Measurements from ENCODE around the gene PTPN4. TPM values are rescaled to one million over a fixed set of nuclear protein-coding genes. Genes with fewer than 3 reads are reported as not detected.

Gene PTPN4
- total RNA-seq, 1 donor, result 19.5 TPM

- Histone ChIP-seq H2AFZ (ENCODE audit: low read length) (no peak overlapping the region), H3K27ac (ENCODE audit: low read depth, low read length) (no peak overlapping the region), H3K4me3 (ENCODE audit: insufficient read depth, low read length) (no peak overlapping the region), H3K36me3 (ENCODE audit: insufficient read depth, low read length) (no peaks in the 10 kb centered on the region), H3K79me2 (ENCODE audit: insufficient read depth, low read length) (peaks cover 4% of the 10 kb centered on the region), H3K4me2 (ENCODE audit: insufficient read depth, low read length) (no peak overlapping the region), H3K9me3 (ENCODE audit: low read depth, low read length) (no peaks in the 10 kb centered on the region), H3K4me1 (ENCODE audit: insufficient read depth, low read length) (no peaks in the 10 kb centered on the region), H4K20me1 (ENCODE audit: insufficient read depth, low read length) (peaks cover 9% of the 10 kb centered on the region), H3K27me3 (ENCODE audit: insufficient read depth, low read length) (no peaks in the 10 kb centered on the region)
- DNase-seq (ENCODE audit: insufficient read length, low spot score, missing footprints), result no peak
- no peak for TF ChIP-seq CTCF (IDR thresholded peaks at IDR 0.05; ENCODE audit: extremely low read depth, low read depth, low read length)
Observed at GRCh38 chr2:119772767-119773166, 13.0 kb downstream of the PTPN4 start.

DNA sequence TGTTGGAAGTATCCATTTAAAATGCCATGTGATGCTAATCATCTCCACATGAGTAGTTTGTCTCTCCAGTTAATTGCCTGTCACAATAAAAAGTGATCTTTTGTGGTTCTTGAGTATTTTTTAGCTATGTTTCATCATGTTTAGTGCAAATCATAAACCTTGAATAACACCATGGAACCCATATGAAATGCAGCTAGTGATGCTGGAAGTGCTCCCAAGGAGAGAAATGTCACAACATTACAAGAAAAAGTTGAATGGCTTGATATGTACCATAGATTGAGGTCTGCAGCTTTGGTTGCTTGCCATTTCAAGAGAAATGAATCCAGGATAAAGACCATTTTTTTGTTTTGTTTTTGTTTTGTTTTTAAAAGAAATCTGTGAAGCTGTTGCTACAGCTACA, 14.3 kb downstream of the PTPN4 start:
- no peaks in the 10 kb centered on the region for H3K9me3 ChIP-seq (ENCODE audit: low read depth, low read length)
- H4K20me1 ChIP-seq (ENCODE audit: insufficient read depth, low read length), result peaks cover 11% of the 10 kb centered on the region
- no peak overlapping the region for H3K27ac ChIP-seq (ENCODE audit: low read depth, low read length)
- no peaks in the 10 kb centered on the region for H3K27me3 ChIP-seq (ENCODE audit: insufficient read depth, low read length)
- no peak overlapping the region for H3K4me2 ChIP-seq (ENCODE audit: insufficient read depth, low read length)
- H2AFZ ChIP-seq (ENCODE audit: low read length), result no peak overlapping the region
- H3K79me2 ChIP-seq (ENCODE audit: insufficient read depth, low read length), result no peaks in the 10 kb centered on the region
- H3K4me1 ChIP-seq (ENCODE audit: insufficient read depth, low read length), result no peaks in the 10 kb centered on the region
- DNase-seq (ENCODE audit: insufficient read length, low spot score, missing footprints), result no peak
- no peaks in the 10 kb centered on the region for H3K36me3 ChIP-seq (ENCODE audit: insufficient read depth, low read length)
- no peak overlapping the region for H3K4me3 ChIP-seq (ENCODE audit: insufficient read depth, low read length)
- no peak for TF ChIP-seq CTCF (IDR thresholded peaks at IDR 0.05; ENCODE audit: extremely low read depth, low read depth, low read length)

GRCh38 chr2:119775102-119775501, 15.4 kb downstream of the PTPN4 start:
- no peak for DNase-seq (ENCODE audit: insufficient read length, low spot score, missing footprints)
- H4K20me1 ChIP-seq (ENCODE audit: insufficient read depth, low read length), result peaks cover 4% of the 10 kb centered on the region
- no peaks in the 10 kb centered on the region for H3K4me1 ChIP-seq (ENCODE audit: insufficient read depth, low read length)
- no peak overlapping the region for H3K4me2 ChIP-seq (ENCODE audit: insufficient read depth, low read length)
- TF ChIP-seq CTCF (IDR thresholded peaks at IDR 0.05; ENCODE audit: extremely low read depth, low read depth, low read length), result no peak
- no peak overlapping the region for H3K4me3 ChIP-seq (ENCODE audit: insufficient read depth, low read length)
- H3K36me3 ChIP-seq (ENCODE audit: insufficient read depth, low read length), result no peaks in the 10 kb centered on the region
- no peaks in the 10 kb centered on the region for H3K9me3 ChIP-seq (ENCODE audit: low read depth, low read length)
- no peak overlapping the region for H3K27ac ChIP-seq (ENCODE audit: low read depth, low read length)
- no peak overlapping the region for H2AFZ ChIP-seq (ENCODE audit: low read length)
- H3K79me2 ChIP-seq (ENCODE audit: insufficient read depth, low read length), result no peaks in the 10 kb centered on the region
- H3K27me3 ChIP-seq (ENCODE audit: insufficient read depth, low read length), result no peaks in the 10 kb centered on the region

GRCh38 chr2:119782308-119783027, 22.7 kb downstream of the PTPN4 start:
- Histone ChIP-seq H3K27ac (ENCODE audit: low read depth, low read length) (no peak overlapping the region), H3K4me2 (ENCODE audit: insufficient read depth, low read length) (no peak overlapping the region), H3K9me3 (ENCODE audit: low read depth, low read length) (no peaks in the 10 kb centered on the region), H3K27me3 (ENCODE audit: insufficient read depth, low read length) (no peaks in the 10 kb centered on the region), H2AFZ (ENCODE audit: low read length) (no peak overlapping the region), H3K36me3 (ENCODE audit: insufficient read depth, low read length) (no peaks in the 10 kb centered on the region), H3K4me3 (ENCODE audit: insufficient read depth, low read length) (no peak overlapping the region), H3K4me1 (ENCODE audit: insufficient read depth, low read length) (no peaks in the 10 kb centered on the region), H3K79me2 (ENCODE audit: insufficient read depth, low read length) (no peaks in the 10 kb centered on the region), H4K20me1 (ENCODE audit: insufficient read depth, low read length) (peaks cover 11% of the 10 kb centered on the region)
- no peak for DNase-seq (ENCODE audit: insufficient read length, low spot score, missing footprints)
- no peak for TF ChIP-seq CTCF (IDR thresholded peaks at IDR 0.05; ENCODE audit: extremely low read depth, low read depth, low read length)

All from osteoblast (primary cell).